WTC11 (cell line): ENCODE data around the gene PIP4K2C. TPM values are rescaled to one million over a fixed set of nuclear protein-coding genes. Genes with fewer than 3 reads are reported as not detected.

Experiments used
- ATAC-seq: fragments of 200-7000 bp; cut with Tn5 transposase; 2 replicates; pipeline ENCODE4 v1.10.0; 2021; ENCODE audit warnings: mild to moderate bottlenecking, moderate library complexity
- CTCF ChIA-PET: fragments of 300-600 bp; sonication (Branson Sonifier 250); formaldehyde crosslinking; loops from one replicate; lab custom pipeline; 2021; ENCODE audit warnings: antibody characterized with exemption; lab: Charles Lee
- POLR2A ChIA-PET: fragments of 350-600 bp; sonication (Branson Sonifier 250); formaldehyde crosslinking; loops from one replicate; lab custom pipeline; 2021; ENCODE audit warnings: antibody characterized with exemption; lab: Charles Lee
- DNase-seq: peaks from one replicate; pipeline ENCODE4 v3.0.0; 2021; ENCODE audit warnings: low spot score
- H3K27ac Mint-ChIP-seq: 2 replicates; pipeline ENCODE4 v1.8.0; 2021; ENCODE audit warnings: mixed read lengths
- H3K27me3 Mint-ChIP-seq: 2 replicates; pipeline ENCODE4 v1.8.0; 2021; ENCODE audit warnings: low read depth, mild to moderate bottlenecking, moderate library complexity, mixed read lengths
- H3K36me3 Mint-ChIP-seq: 2 replicates; pipeline ENCODE4 v1.8.0; 2021; ENCODE audit warnings: mixed read lengths
- H3K4me1 Mint-ChIP-seq: 2 replicates; pipeline ENCODE4 v1.8.0; 2022; ENCODE audit warnings: mixed read lengths
- H3K4me3 Mint-ChIP-seq: 2 replicates; pipeline ENCODE4 v1.8.0; 2021; ENCODE audit warnings: mild to moderate bottlenecking, moderate library complexity, mixed read lengths
- H3K9me3 Mint-ChIP-seq: 2 replicates; pipeline ENCODE4 v1.8.0; 2021; ENCODE audit warnings: mixed read lengths
- FOXJ3 ChIP-seq: sonication (generic); formaldehyde crosslinking; IDR thresholded peaks from 2 replicates; pipeline ENCODE4 v1.9.0; 2021; ENCODE audit warnings: missing genetic modification reagents, mild to moderate bottlenecking, borderline replicate concordance
- HMGA2 ChIP-seq: fragments of 250-450 bp; sonication (Bioruptor Pico); IDR thresholded peaks from 2 replicates; pipeline ENCODE4 v1.4.0; 2021; ENCODE audit warnings: mild to moderate bottlenecking, moderate library complexity
- IRF2 ChIP-seq: sonication (generic); formaldehyde crosslinking; IDR thresholded peaks from 2 replicates; pipeline ENCODE4 v1.8.0; 2022; ENCODE audit warnings: low read depth, missing genetic modification reagents, borderline replicate concordance
- MXD4 ChIP-seq: fragments of 250-450 bp; sonication (Bioruptor Pico); IDR thresholded peaks from 2 replicates; pipeline ENCODE4 v1.8.0; 2021; ENCODE audit warnings: mild to moderate bottlenecking, moderate library complexity, borderline replicate concordance
- MYBL2 ChIP-seq: sonication (generic); formaldehyde crosslinking; IDR thresholded peaks from 2 replicates; pipeline ENCODE4 v1.8.1; 2023; ENCODE audit warnings: mild to moderate bottlenecking, moderate library complexity, missing genetic modification reagents
- TCF7 ChIP-seq: sonication (generic); formaldehyde crosslinking; IDR thresholded peaks from 2 replicates; pipeline ENCODE4 v1.8.0; 2022; ENCODE audit warnings: mild to moderate bottlenecking, low read depth, missing genetic modification reagents, moderate library complexity
- ZNF317 ChIP-seq: sonication (generic); formaldehyde crosslinking; IDR thresholded peaks from 2 replicates; pipeline ENCODE4 v1.8.1; 2023; ENCODE audit warnings: low read depth, mild to moderate bottlenecking, moderate library complexity, missing genetic modification reagents, borderline replicate concordance
- ZNF423 ChIP-seq: fragments of 250-450 bp; sonication (Bioruptor Pico); IDR thresholded peaks from 2 replicates; pipeline ENCODE4 v2.1.2; 2022; ENCODE audit warnings: mild to moderate bottlenecking, moderate library complexity
- total RNA-seq: library from RNA; stranded (reverse); gene quantifications from 3 replicates; pipeline ENCODE4 v1.2.3, GENCODE V29; 2021
- TF ChIP-seq, protein P1 (sequence below): sonication (generic); formaldehyde crosslinking; IDR thresholded peaks from 2 replicates; pipeline ENCODE4 v1.8.1; 2022; ENCODE audit warnings: mild to moderate bottlenecking, missing genetic modification reagents, moderate library complexity, borderline replicate concordance
- TF ChIP-seq, protein P2 (sequence below): sonication (generic); formaldehyde crosslinking; IDR thresholded peaks from 2 replicates; pipeline ENCODE4 v1.8.1; 2023; ENCODE audit warnings: mild to moderate bottlenecking, missing genetic modification reagents, borderline replicate concordance
- TF ChIP-seq, protein P3 (sequence below): sonication (generic); formaldehyde crosslinking; IDR thresholded peaks from 2 replicates; pipeline ENCODE4 v1.8.0; 2023; ENCODE audit warnings: missing genetic modification reagents, mild to moderate bottlenecking, borderline replicate concordance
- TF ChIP-seq, protein P4 (sequence below): sonication (generic); formaldehyde crosslinking; conservative IDR thresholded peaks from 2 replicates; pipeline ENCODE4 v1.8.1; 2023; ENCODE audit warnings: mild to moderate bottlenecking, low read depth, missing genetic modification reagents, moderate library complexity
- TF ChIP-seq, protein P5 (sequence below): sonication (generic); formaldehyde crosslinking; IDR thresholded peaks from 2 replicates; pipeline ENCODE4 v1.8.1; 2022; ENCODE audit warnings: mild to moderate bottlenecking, moderate library complexity, missing genetic modification reagents

The PIP4K2C gene
- total RNA-seq, 1 experiment from 2014 or later: 25.4 TPM

DNA sequence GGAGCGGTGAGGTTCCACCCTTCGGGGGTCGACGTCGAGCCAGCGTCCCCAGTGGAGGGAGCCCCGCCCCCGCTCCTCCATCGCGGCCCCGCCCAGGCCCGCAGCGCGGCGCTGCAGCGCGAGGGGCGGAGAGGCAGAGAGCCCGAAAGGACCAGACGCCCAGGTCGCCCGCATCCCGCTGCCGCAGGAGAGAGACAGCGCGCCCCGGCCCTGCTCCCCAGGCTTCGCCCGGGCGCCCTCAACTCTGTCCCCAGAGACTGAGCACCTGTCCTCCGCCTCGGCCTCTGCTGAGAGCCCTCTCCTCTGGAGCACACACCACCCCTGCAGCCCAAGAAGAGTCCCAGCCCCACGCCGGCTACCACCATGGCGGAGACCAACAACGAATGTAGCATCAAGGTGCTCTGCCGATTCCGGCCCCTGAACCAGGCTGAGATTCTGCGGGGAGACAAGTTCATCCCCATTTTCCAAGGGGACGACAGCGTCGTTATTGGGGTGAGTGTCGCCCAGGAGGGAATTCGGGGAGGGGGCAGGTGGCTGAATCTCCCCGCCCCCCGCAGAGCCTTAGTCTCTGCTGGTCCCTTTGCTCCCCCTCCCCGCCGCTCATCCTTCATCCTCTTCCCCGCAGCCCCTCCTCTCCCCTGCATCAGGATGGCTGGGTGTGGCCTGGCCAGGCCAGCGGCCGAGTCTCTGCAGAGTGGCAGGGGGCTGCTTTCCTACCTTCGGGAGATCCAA is 40.9 kb upstream of the PIP4K2C start, which contains the start of gene KIF5A (continued):
- TF ChIP-seq, protein P1, sequence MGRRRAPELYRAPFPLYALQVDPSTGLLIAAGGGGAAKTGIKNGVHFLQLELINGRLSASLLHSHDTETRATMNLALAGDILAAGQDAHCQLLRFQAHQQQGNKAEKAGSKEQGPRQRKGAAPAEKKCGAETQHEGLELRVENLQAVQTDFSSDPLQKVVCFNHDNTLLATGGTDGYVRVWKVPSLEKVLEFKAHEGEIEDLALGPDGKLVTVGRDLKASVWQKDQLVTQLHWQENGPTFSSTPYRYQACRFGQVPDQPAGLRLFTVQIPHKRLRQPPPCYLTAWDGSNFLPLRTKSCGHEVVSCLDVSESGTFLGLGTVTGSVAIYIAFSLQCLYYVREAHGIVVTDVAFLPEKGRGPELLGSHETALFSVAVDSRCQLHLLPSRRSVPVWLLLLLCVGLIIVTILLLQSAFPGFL (CRISPR knock-in tag): no peak
- TF ChIP-seq TCF7 (CRISPR knock-in tag) (no peak), MYBL2 (CRISPR knock-in tag) (peak; percentile 48; the same call in 1 of the 2 replicates), HMGA2 (CRISPR knock-in tag) (no peak)
- TF ChIP-seq, protein P2, sequence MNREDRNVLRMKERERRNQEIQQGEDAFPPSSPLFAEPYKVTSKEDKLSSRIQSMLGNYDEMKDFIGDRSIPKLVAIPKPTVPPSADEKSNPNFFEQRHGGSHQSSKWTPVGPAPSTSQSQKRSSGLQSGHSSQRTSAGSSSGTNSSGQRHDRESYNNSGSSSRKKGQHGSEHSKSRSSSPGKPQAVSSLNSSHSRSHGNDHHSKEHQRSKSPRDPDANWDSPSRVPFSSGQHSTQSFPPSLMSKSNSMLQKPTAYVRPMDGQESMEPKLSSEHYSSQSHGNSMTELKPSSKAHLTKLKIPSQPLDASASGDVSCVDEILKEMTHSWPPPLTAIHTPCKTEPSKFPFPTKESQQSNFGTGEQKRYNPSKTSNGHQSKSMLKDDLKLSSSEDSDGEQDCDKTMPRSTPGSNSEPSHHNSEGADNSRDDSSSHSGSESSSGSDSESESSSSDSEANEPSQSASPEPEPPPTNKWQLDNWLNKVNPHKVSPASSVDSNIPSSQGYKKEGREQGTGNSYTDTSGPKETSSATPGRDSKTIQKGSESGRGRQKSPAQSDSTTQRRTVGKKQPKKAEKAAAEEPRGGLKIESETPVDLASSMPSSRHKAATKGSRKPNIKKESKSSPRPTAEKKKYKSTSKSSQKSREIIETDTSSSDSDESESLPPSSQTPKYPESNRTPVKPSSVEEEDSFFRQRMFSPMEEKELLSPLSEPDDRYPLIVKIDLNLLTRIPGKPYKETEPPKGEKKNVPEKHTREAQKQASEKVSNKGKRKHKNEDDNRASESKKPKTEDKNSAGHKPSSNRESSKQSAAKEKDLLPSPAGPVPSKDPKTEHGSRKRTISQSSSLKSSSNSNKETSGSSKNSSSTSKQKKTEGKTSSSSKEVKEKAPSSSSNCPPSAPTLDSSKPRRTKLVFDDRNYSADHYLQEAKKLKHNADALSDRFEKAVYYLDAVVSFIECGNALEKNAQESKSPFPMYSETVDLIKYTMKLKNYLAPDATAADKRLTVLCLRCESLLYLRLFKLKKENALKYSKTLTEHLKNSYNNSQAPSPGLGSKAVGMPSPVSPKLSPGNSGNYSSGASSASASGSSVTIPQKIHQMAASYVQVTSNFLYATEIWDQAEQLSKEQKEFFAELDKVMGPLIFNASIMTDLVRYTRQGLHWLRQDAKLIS (CRISPR knock-in tag): no peak
- TF ChIP-seq, all 79 proteins: peak for 11

DNA sequence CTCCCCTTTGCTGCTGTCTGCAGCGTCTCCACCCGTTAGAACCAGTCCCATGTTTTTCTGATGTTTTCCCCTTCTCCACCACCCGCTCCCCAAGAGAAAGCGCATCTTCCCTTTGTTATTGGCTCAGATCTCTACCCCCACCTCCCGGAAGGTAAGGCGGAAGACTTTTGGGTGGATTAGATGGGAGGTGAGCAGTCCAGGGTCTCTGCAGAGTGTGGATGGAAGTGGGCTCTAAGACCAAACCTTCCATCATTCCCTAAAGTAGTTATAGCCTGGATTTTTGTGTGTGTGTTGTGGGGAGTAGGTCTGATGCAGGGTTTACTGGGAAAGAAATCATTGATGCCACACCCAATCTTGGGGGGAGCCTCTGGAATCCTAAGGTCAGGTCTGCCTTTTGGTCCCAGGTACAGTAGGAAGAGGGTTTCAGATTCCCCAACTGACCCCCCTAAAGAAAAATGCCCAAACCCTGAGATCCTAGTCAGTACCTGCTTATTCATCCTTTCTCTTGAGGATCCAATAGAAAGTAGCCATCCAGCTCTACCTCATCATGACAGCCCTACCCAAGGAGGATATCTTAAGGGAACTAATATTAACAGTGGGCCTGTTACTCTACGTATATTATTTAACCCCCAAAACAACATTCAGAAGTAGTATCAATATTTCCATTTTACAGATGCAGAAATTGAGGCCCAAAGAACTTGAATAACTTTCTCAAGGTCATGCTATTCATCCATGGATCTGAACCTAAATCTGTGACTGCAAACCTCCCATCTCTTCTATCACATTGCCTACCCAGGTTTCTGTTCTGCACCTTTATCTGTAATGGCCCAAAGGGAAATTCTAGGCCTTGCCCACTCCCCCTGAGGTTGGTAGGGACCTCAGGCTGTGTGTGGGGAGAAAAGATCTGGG is 40.1 kb upstream of the PIP4K2C start:
- ATAC-seq (no peak), DNase-seq (no peak)
- Mint-ChIP-seq H3K36me3 (no peaks in the 10 kb centered on the region), H3K27ac (no peak overlapping the region; the same call in 1 of the 2 replicates), H3K27me3 (peaks cover 24% of the 10 kb centered on the region), H3K4me3 (peak overlapping the region; percentile 79), H3K9me3 (no peaks in the 10 kb centered on the region), H3K4me1 (peaks cover 40% of the 10 kb centered on the region)
- CTCF ChIA-PET: interaction anchor here (1.6 kb wide), 1 partner anchor 92 kb away, joined by 4 read pairs; no protein-coding TSS in a partner anchor
- POLR2A ChIA-PET: no interaction called here
- TF ChIP-seq, protein P2 (CRISPR knock-in tag): no peak
- TF ChIP-seq, protein P3, sequence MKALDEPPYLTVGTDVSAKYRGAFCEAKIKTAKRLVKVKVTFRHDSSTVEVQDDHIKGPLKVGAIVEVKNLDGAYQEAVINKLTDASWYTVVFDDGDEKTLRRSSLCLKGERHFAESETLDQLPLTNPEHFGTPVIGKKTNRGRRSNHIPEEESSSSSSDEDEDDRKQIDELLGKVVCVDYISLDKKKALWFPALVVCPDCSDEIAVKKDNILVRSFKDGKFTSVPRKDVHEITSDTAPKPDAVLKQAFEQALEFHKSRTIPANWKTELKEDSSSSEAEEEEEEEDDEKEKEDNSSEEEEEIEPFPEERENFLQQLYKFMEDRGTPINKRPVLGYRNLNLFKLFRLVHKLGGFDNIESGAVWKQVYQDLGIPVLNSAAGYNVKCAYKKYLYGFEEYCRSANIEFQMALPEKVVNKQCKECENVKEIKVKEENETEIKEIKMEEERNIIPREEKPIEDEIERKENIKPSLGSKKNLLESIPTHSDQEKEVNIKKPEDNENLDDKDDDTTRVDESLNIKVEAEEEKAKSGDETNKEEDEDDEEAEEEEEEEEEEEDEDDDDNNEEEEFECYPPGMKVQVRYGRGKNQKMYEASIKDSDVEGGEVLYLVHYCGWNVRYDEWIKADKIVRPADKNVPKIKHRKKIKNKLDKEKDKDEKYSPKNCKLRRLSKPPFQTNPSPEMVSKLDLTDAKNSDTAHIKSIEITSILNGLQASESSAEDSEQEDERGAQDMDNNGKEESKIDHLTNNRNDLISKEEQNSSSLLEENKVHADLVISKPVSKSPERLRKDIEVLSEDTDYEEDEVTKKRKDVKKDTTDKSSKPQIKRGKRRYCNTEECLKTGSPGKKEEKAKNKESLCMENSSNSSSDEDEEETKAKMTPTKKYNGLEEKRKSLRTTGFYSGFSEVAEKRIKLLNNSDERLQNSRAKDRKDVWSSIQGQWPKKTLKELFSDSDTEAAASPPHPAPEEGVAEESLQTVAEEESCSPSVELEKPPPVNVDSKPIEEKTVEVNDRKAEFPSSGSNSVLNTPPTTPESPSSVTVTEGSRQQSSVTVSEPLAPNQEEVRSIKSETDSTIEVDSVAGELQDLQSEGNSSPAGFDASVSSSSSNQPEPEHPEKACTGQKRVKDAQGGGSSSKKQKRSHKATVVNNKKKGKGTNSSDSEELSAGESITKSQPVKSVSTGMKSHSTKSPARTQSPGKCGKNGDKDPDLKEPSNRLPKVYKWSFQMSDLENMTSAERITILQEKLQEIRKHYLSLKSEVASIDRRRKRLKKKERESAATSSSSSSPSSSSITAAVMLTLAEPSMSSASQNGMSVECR: no peak
- no peak for TF ChIP-seq ZNF317 (CRISPR knock-in tag)
- TF ChIP-seq MXD4: no peak
- TF ChIP-seq ZNF423: no peak
- TF ChIP-seq FOXJ3: no peak
- TF ChIP-seq, protein P4, sequence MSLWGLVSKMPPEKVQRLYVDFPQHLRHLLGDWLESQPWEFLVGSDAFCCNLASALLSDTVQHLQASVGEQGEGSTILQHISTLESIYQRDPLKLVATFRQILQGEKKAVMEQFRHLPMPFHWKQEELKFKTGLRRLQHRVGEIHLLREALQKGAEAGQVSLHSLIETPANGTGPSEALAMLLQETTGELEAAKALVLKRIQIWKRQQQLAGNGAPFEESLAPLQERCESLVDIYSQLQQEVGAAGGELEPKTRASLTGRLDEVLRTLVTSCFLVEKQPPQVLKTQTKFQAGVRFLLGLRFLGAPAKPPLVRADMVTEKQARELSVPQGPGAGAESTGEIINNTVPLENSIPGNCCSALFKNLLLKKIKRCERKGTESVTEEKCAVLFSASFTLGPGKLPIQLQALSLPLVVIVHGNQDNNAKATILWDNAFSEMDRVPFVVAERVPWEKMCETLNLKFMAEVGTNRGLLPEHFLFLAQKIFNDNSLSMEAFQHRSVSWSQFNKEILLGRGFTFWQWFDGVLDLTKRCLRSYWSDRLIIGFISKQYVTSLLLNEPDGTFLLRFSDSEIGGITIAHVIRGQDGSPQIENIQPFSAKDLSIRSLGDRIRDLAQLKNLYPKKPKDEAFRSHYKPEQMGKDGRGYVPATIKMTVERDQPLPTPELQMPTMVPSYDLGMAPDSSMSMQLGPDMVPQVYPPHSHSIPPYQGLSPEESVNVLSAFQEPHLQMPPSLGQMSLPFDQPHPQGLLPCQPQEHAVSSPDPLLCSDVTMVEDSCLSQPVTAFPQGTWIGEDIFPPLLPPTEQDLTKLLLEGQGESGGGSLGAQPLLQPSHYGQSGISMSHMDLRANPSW (CRISPR knock-in tag): no peak
- TF ChIP-seq, protein P5, sequence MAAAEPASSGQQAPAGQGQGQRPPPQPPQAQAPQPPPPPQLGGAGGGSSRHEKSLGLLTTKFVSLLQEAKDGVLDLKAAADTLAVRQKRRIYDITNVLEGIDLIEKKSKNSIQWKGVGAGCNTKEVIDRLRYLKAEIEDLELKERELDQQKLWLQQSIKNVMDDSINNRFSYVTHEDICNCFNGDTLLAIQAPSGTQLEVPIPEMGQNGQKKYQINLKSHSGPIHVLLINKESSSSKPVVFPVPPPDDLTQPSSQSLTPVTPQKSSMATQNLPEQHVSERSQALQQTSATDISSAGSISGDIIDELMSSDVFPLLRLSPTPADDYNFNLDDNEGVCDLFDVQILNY (CRISPR knock-in tag): no peak
- no peak for TF ChIP-seq IRF2
